MM.1S (cell line): Measurements from ENCODE around the gene USP32.

Source experiments
- CTCF ChIP-seq: fragments of 300-600 bp; sonication (generic); IDR thresholded peaks from 2 replicates; pipeline ENCODE4 v1.5.1; 2016; ENCODE audit warnings: antibody characterized with exemption, low read length, mixed read lengths
- EZH2 ChIP-seq: fragments of 300-600 bp; sonication (generic); optimal IDR thresholded peaks from 2 replicates; pipeline ENCODE3; 2017; ENCODE audit warnings: low read depth, mild to moderate bottlenecking, antibody characterized with exemption, low read length, mixed read lengths

- no peak for TF ChIP-seq CTCF
- no peak for TF ChIP-seq EZH2
These were observed 108.1 kb downstream of the USP32 start for GRCh38 chr17:60283816-60284215.
